Measurements from ENCODE around the gene CDC6.

DNA sequence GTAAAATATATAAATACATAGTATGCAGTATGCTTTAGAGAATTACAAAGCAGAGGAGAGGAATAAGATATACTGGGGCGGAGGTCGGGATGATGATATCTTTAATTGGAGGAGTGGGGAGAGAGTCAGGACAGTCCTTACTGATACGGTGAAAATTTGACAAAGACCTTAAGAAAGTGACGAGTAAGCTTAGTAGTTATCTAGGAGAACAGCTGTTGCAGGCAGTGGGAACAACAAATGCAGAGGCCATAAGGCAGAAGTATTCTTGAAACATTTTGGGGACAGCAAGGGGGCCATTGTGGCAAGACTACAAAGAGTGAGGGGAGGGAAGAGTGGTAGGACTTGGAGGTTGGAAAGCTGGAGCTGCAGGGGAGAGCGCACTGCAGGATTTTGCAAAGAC is 22.3 kb upstream of the CDC6 start:
- TF ChIP-seq, protein P1, sequence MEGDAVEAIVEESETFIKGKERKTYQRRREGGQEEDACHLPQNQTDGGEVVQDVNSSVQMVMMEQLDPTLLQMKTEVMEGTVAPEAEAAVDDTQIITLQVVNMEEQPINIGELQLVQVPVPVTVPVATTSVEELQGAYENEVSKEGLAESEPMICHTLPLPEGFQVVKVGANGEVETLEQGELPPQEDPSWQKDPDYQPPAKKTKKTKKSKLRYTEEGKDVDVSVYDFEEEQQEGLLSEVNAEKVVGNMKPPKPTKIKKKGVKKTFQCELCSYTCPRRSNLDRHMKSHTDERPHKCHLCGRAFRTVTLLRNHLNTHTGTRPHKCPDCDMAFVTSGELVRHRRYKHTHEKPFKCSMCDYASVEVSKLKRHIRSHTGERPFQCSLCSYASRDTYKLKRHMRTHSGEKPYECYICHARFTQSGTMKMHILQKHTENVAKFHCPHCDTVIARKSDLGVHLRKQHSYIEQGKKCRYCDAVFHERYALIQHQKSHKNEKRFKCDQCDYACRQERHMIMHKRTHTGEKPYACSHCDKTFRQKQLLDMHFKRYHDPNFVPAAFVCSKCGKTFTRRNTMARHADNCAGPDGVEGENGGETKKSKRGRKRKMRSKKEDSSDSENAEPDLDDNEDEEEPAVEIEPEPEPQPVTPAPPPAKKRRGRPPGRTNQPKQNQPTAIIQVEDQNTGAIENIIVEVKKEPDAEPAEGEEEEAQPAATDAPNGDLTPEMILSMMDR (IDR thresholded peaks at IDR 0.05), result no peak
- no peak for TF ChIP-seq POLR2A (IDR thresholded peaks at IDR 0.05)
- no peak for TF ChIP-seq EP300 (IDR thresholded peaks at IDR 0.05)

Measured in gastroesophageal sphincter (tissue), 3 donors.